Measurements from ENCODE around the gene OR5AN1.
"Not testable (repeated sequence)": the region's sequence is repeated elsewhere in the genome, so short reads cannot be mapped to it uniquely, and the experiment has no call there.

OR5AN1 gene

GRCh38 chr11:59358595-59358994 is at the start of gene OR5AN1:
Gene OR5AN1 (plus strand): TSS chr11:59358895. CDS start chr11:59364459, 5,564 bp downstream.
- DNase-seq, result no peak

- DNase-seq, result no peak
Observed at GRCh38 chr11:59335001-59335400, 23.7 kb upstream of the OR5AN1 start.

- DNase-seq, result no peak
Observed at GRCh38 chr11:59336176-59336575, 22.5 kb upstream of the OR5AN1 start.

- no peak for DNase-seq
Observed at GRCh38 chr11:59336931-59337330, 21.8 kb upstream of the OR5AN1 start.

GRCh38 chr11:59349657-59350056 is 9.0 kb upstream of the OR5AN1 start:
- not testable (repeated sequence) for DNase-seq

GRCh38 chr11:59355226-59355625 is 3.5 kb upstream of the OR5AN1 start:
- no peak for DNase-seq

GRCh38 chr11:59356561-59356960 is 2.1 kb upstream of the OR5AN1 start:
- no peak for DNase-seq

- DNase-seq, result no peak
Observed at GRCh38 chr11:59358020-59358419, 675 bp upstream of the OR5AN1 start.

GRCh38 chr11:59365232-59366018 is 6.7 kb downstream of the OR5AN1 start:
- no peak for DNase-seq

GRCh38 chr11:59368238-59369022 is 9.7 kb downstream of the OR5AN1 start:
- no peak for DNase-seq

GRCh38 chr11:59372324-59372723 is 13.6 kb downstream of the OR5AN1 start:
- DNase-seq, result not testable (repeated sequence)

- no peak for DNase-seq
Observed at GRCh38 chr11:59380263-59381059, 21.8 kb downstream of the OR5AN1 start.

GRCh38 chr11:59394186-59394585 is 35.5 kb downstream of the OR5AN1 start:
- DNase-seq, result no peak

- DNase-seq, result no peak
Observed at GRCh38 chr11:59400461-59401261, 42.0 kb downstream of the OR5AN1 start.

GRCh38 chr11:59401262-59401552 is 42.5 kb downstream of the OR5AN1 start:
- no peak for DNase-seq

- DNase-seq, result no peak
Observed at GRCh38 chr11:59403546-59403945, 44.9 kb downstream of the OR5AN1 start.

- DNase-seq, result no peak
Observed at GRCh38 chr11:59413646-59414045, 55.0 kb downstream of the OR5AN1 start.

GRCh38 chr11:59415111-59415510 is 56.4 kb downstream of the OR5AN1 start:
- no peak for DNase-seq

GRCh38 chr11:59416613-59417012 is 57.9 kb downstream of the OR5AN1 start:
- DNase-seq, result no peak

- DNase-seq, result no peak
Observed at GRCh38 chr11:59417023-59417422, 58.3 kb downstream of the OR5AN1 start.

- no peak for DNase-seq
Observed at GRCh38 chr11:59418156-59418555, 59.5 kb downstream of the OR5AN1 start.
